Activated B cell treated with CpG ODN at 0.5 μM for 24 hours (primary cell): ENCODE data around the gene RAB6B. TPM values are rescaled to one million over a fixed set of nuclear protein-coding genes. Genes with fewer than 3 reads are reported as not detected.

Experiments
- ATAC-seq: fragments of 200-7000 bp; cut with Tn5 transposase; one replicate; pipeline ENCODE4 v1.10.0; 2021; ENCODE audit warnings: low read depth, mild to moderate bottlenecking, moderate library complexity
- CTCF ChIA-PET: fragments of 350-600 bp; sonication (Branson Sonifier 250); formaldehyde crosslinking; loops from one replicate; lab custom pipeline; 2021; ENCODE audit warnings: antibody characterized with exemption; lab: Charles Lee
- POLR2A ChIA-PET: fragments of 350-600 bp; sonication (Branson Sonifier 250); formaldehyde crosslinking; loops from one replicate; lab custom pipeline; 2021; ENCODE audit warnings: antibody characterized with exemption; lab: Charles Lee
- DNase-seq: peaks from one replicate; pipeline ENCODE4 v3.0.0; 2022
- H3K27ac Mint-ChIP-seq: one replicate; pipeline ENCODE4 v1.8.0; 2020; ENCODE audit warnings: mixed read lengths
- H3K27me3 Mint-ChIP-seq: one replicate; pipeline ENCODE4 v1.8.0; 2021; ENCODE audit warnings: mixed read lengths
- H3K36me3 Mint-ChIP-seq: one replicate; pipeline ENCODE4 v1.8.0; 2021; ENCODE audit warnings: low read depth, mixed read lengths
- H3K4me1 Mint-ChIP-seq: one replicate; pipeline ENCODE4 v1.8.0; 2021; ENCODE audit warnings: mixed read lengths
- H3K4me3 Mint-ChIP-seq: one replicate; pipeline ENCODE4 v1.8.0; 2020; ENCODE audit warnings: mild to moderate bottlenecking, mixed read lengths
- H3K9me3 Mint-ChIP-seq: one replicate; pipeline ENCODE4 v1.8.0; 2020; ENCODE audit warnings: mixed read lengths
- CTCF ChIP-seq: fragments of 200-600 bp; IDR thresholded peaks from one replicate; pipeline ENCODE4 v1.8.0; 2022; ENCODE audit warnings: antibody characterized with exemption, mild to moderate bottlenecking
- intact Hi-C: fragments of 100-400 bp; cut with micrococcal nuclease; formaldehyde crosslinking; loops from one replicate; pipeline ENCODE4 v1.15.1; 2024
- total RNA-seq: library from RNA; stranded (reverse); gene quantifications from 2 replicates; pipeline ENCODE4 v1.2.3, GENCODE V29; 2022

The RAB6B gene
- total RNA-seq, 1 donor from 2014 or later: not detected

- TF ChIP-seq CTCF: no peak
- DNase-seq: no peak
- CTCF ChIA-PET: no interaction called here
- POLR2A ChIA-PET: no interaction called here
- no peak overlapping the region for H3K27ac Mint-ChIP-seq
- intact Hi-C loops: no loop called here
- H3K4me3 Mint-ChIP-seq: no peak overlapping the region
- peaks cover 4% of the 10 kb centered on the region for H3K9me3 Mint-ChIP-seq
- H3K4me1 Mint-ChIP-seq: peaks cover 4% of the 10 kb centered on the region
- no peak for ATAC-seq
- H3K27me3 Mint-ChIP-seq: no peaks in the 10 kb centered on the region
- no peaks in the 10 kb centered on the region for H3K36me3 Mint-ChIP-seq
Measured at GRCh38 chr3:133855002-133855370, 40.7 kb downstream of the RAB6B start.

GRCh38 chr3:133854264-133855001 lies 41.2 kb downstream of the RAB6B start:
- POLR2A ChIA-PET: no interaction called here
- ATAC-seq: no peak
- Mint-ChIP-seq H3K27ac (no peak overlapping the region), H3K36me3 (no peaks in the 10 kb centered on the region), H3K9me3 (peaks cover 4% of the 10 kb centered on the region), H3K4me3 (no peak overlapping the region), H3K4me1 (peaks cover 4% of the 10 kb centered on the region), H3K27me3 (no peaks in the 10 kb centered on the region)
- no peak for TF ChIP-seq CTCF
- CTCF ChIA-PET: no interaction called here
- DNase-seq: no peak
- intact Hi-C loops: no loop called here

GRCh38 chr3:133853925-133854227 lies 41.8 kb downstream of the RAB6B start:
- Mint-ChIP-seq H3K36me3 (no peaks in the 10 kb centered on the region), H3K9me3 (peaks cover 4% of the 10 kb centered on the region), H3K27me3 (no peaks in the 10 kb centered on the region), H3K27ac (no peak overlapping the region), H3K4me1 (peaks cover 4% of the 10 kb centered on the region), H3K4me3 (no peak overlapping the region)
- CTCF ChIA-PET: no interaction called here
- ATAC-seq (no peak), DNase-seq (no peak)
- TF ChIP-seq CTCF: no peak
- intact Hi-C loops: no loop called here
- POLR2A ChIA-PET: no interaction called here

- ChIA-PET CTCF (no interaction called here), POLR2A (no interaction called here)
- no peaks in the 10 kb centered on the region for H3K27me3 Mint-ChIP-seq
- intact Hi-C loops: no loop called here
- DNase-seq (no peak), ATAC-seq (no peak)
- H3K4me3 Mint-ChIP-seq: no peak overlapping the region
- H3K27ac Mint-ChIP-seq: no peak overlapping the region
- H3K36me3 Mint-ChIP-seq: no peaks in the 10 kb centered on the region
- H3K4me1 Mint-ChIP-seq: peaks cover 4% of the 10 kb centered on the region
- no peak for TF ChIP-seq CTCF
- H3K9me3 Mint-ChIP-seq: peaks cover 4% of the 10 kb centered on the region
Measured at GRCh38 chr3:133853063-133853924, 42.4 kb downstream of the RAB6B start.

- H3K27ac Mint-ChIP-seq: no peak overlapping the region
- no peak overlapping the region for H3K4me3 Mint-ChIP-seq
- no peak for ATAC-seq
- H3K4me1 Mint-ChIP-seq: peaks cover 3% of the 10 kb centered on the region
- H3K27me3 Mint-ChIP-seq: peaks cover 6% of the 10 kb centered on the region
- ChIA-PET POLR2A (no interaction called here), CTCF (no interaction called here)
- H3K36me3 Mint-ChIP-seq: no peaks in the 10 kb centered on the region
- peaks cover 4% of the 10 kb centered on the region for H3K9me3 Mint-ChIP-seq
- intact Hi-C loops: no loop called here
- no peak for TF ChIP-seq CTCF
- DNase-seq: no peak
Measured at GRCh38 chr3:133851931-133852330, 43.8 kb downstream of the RAB6B start.
